ENCODE results near the gene CORO2B. TPM values are rescaled to one million over a fixed set of nuclear protein-coding genes. Genes with fewer than 3 reads are reported as not detected.

CORO2B gene
- polyA plus RNA-seq, 1 of the 3 experiments (the other 2 are of a cell fraction): 3.6 TPM

DNA sequence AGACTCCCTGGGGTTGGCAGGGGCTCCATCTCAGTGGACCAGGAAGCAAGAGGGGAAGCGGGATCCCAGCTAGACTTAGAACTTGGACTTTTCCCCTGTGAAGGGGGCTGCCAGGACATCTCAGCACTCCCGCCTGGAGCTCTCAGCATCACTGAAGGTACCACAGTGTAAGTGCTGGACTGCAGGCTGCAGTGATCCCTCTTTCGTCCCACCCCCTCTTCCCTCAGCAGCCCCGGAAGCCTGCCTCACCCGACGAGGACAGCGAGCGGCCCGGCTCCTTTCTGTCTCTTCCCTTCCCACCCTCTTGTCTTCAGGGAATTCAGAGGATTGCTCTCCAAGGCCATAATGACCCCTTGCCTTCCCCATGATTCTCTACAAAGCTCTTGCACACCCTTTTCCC, 147.5 kb downstream of the CORO2B start:
- CTCF ChIA-PET: interaction anchor here (1.3 to 8.6 kb wide), 3 partner anchors 11 to 199 kb away, joined by 4 to 90 read pairs (median 6); no protein-coding TSS in a partner anchor
- no peak for DNase-seq

DNA sequence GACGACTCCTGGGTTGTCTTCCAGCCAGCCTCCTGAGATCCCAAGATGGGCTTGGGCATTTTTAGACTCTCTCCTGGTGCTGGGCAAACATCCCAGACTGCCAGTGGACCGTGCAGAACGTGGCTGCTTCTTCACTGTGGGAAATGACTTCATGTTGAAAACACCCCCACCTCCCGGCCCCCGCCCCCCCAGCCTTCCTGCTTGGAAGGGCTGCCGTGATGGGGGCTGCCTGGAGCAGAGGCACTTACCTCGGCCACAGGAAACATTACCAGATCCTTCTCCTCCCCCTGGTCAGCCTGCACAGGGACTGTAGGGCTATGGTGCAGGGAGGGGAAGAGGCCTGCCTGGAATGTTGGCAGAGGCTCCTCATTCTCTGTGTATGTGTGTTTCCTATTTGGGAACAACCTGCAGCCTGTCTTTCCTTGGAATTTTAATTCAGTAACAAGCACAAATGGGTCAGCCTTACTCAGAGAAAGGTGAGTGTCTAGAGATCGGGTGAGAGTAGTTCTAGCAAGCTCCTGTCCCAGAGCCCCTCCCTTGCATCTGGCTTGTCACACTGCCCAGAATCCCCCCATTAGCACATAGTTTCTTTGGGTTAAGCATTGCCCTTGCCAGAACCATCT, 151.1 kb downstream of the CORO2B start:
- H3K9me2 ChIP-seq: no peaks in the 10 kb centered on the region
- ChIA-PET CTCF (interaction anchor here (0.9 to 8.6 kb wide), 6 partner anchors 8 to 195 kb away, joined by 3 to 90 read pairs (median 5); no protein-coding TSS in a partner anchor), POLR2A (no interaction called here)
- no peak overlapping the region for H2AFZ ChIP-seq (ENCODE audit: low read depth)
- H3K9me3 ChIP-seq: no peaks in the 10 kb centered on the region
- no peak overlapping the region for H3K4me2 ChIP-seq
- H3F3A ChIP-seq (replicated peaks; ENCODE audit: insufficient read depth): no peaks in the 10 kb centered on the region
- peaks cover 0 to 8% of the 10 kb centered on the region in 2 experiments; a peak in 1 of 4 replicates for H3K4me1 ChIP-seq (ENCODE audit: control insufficient read depth in 1 of 2, insufficient read depth in 2 of 2, low read depth in 1 of 2, low read length in 1 of 2)
- no peaks in the 10 kb centered on the region for H3K79me2 ChIP-seq (ENCODE audit: insufficient read depth)
- no peak overlapping the region for H3K4me3 ChIP-seq (ENCODE audit: low read depth in 2 of 2, low read length in 1 of 2)
- no peaks in the 10 kb centered on the region for H4K20me1 ChIP-seq (ENCODE audit: insufficient read depth)
- H3K36me3 ChIP-seq (replicated peaks in 1 of 2; ENCODE audit: control insufficient read depth in 1 of 2, insufficient read depth in 2 of 2, low read length in 1 of 2): no peaks in the 10 kb centered on the region
- 23% methylated on average over 5 of the region's 8 CpGs for WGBS (ENCODE audit: low lambda C conversion rate)
- TF ChIP-seq RFX5 (IDR thresholded peaks at IDR 0.05; ENCODE audit: low read length): no peak
- TF ChIP-seq TEAD4 (IDR thresholded peaks at IDR 0.05; ENCODE audit: borderline replicate concordance, insufficient read depth): no peak
- no peak for TF ChIP-seq CHD2 (IDR thresholded peaks at IDR 0.05; ENCODE audit: low read length, partially characterized antibody)
- no peak for TF ChIP-seq MEF2A (IDR thresholded peaks at IDR 0.05; ENCODE audit: borderline replicate concordance, low read depth)
- TF ChIP-seq SMC3 (IDR thresholded peaks at IDR 0.05; ENCODE audit: low read depth, low read length): no peak
- no peak for TF ChIP-seq FOSL2 (IDR thresholded peaks at IDR 0.05; ENCODE audit: borderline replicate concordance, low read depth)
- no peak for TF ChIP-seq EZH2phosphoT487 (IDR thresholded peaks at IDR 0.05; ENCODE audit: borderline replicate concordance, low read depth)
- H3K27ac ChIP-seq (ENCODE audit: low read depth in 2 of 2, low read length in 1 of 2): no peak overlapping the region
- no peak overlapping the region for H3K9ac ChIP-seq
- no peaks in the 10 kb centered on the region; the same call in 1 of the 2 replicates for H3K27me3 ChIP-seq (ENCODE audit: insufficient read depth)
- DNase-seq: no peak

More for the DNA sequence above, 147.5 kb downstream of the CORO2B start:
- H3K4me1 ChIP-seq (ENCODE audit: control insufficient read depth in 1 of 2, insufficient read depth in 2 of 2, low read depth in 1 of 2, low read length in 1 of 2): peaks cover 0 to 8% of the 10 kb centered on the region in 2 experiments; a peak in 1 of 4 replicates
- no peak overlapping the region for H3K4me2 ChIP-seq
- H3K27me3 ChIP-seq (ENCODE audit: insufficient read depth): no peaks in the 10 kb centered on the region
- H3K9me3 ChIP-seq: no peaks in the 10 kb centered on the region
- POLR2A ChIA-PET: no interaction called here
- no peaks in the 10 kb centered on the region for H3F3A ChIP-seq (replicated peaks; ENCODE audit: insufficient read depth)
- H4K20me1 ChIP-seq (ENCODE audit: insufficient read depth): no peaks in the 10 kb centered on the region
- no peak for TF ChIP-seq TEAD4 (IDR thresholded peaks at IDR 0.05; ENCODE audit: borderline replicate concordance, insufficient read depth)
- TF ChIP-seq RAD21 (IDR thresholded peaks at IDR 0.05; ENCODE audit: low read length): no peak
- no peak for TF ChIP-seq POLR2AphosphoS5 (IDR thresholded peaks at IDR 0.05; ENCODE audit: low read depth, low read length)
- TF ChIP-seq, protein P1, sequence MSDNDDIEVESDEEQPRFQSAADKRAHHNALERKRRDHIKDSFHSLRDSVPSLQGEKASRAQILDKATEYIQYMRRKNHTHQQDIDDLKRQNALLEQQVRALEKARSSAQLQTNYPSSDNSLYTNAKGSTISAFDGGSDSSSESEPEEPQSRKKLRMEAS (IDR thresholded peaks at IDR 0.05; ENCODE audit: low read depth): no peak
- no peak for TF ChIP-seq FOXJ3 (CRISPR knock-in tag; IDR thresholded peaks at IDR 0.05)
- no peak for TF ChIP-seq SIN3A (IDR thresholded peaks at IDR 0.05; ENCODE audit: borderline replicate concordance, low read depth, low read length)
- TF ChIP-seq, protein P2, sequence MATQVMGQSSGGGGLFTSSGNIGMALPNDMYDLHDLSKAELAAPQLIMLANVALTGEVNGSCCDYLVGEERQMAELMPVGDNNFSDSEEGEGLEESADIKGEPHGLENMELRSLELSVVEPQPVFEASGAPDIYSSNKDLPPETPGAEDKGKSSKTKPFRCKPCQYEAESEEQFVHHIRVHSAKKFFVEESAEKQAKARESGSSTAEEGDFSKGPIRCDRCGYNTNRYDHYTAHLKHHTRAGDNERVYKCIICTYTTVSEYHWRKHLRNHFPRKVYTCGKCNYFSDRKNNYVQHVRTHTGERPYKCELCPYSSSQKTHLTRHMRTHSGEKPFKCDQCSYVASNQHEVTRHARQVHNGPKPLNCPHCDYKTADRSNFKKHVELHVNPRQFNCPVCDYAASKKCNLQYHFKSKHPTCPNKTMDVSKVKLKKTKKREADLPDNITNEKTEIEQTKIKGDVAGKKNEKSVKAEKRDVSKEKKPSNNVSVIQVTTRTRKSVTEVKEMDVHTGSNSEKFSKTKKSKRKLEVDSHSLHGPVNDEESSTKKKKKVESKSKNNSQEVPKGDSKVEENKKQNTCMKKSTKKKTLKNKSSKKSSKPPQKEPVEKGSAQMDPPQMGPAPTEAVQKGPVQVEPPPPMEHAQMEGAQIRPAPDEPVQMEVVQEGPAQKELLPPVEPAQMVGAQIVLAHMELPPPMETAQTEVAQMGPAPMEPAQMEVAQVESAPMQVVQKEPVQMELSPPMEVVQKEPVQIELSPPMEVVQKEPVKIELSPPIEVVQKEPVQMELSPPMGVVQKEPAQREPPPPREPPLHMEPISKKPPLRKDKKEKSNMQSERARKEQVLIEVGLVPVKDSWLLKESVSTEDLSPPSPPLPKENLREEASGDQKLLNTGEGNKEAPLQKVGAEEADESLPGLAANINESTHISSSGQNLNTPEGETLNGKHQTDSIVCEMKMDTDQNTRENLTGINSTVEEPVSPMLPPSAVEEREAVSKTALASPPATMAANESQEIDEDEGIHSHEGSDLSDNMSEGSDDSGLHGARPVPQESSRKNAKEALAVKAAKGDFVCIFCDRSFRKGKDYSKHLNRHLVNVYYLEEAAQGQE (IDR thresholded peaks at IDR 0.05; ENCODE audit: low read depth, low read length): no peak
- no peak for TF ChIP-seq GATA2 (CRISPR knock-in tag; IDR thresholded peaks at IDR 0.05)
- no peak for TF ChIP-seq TCF12 (IDR thresholded peaks at IDR 0.05)
- TF ChIP-seq EP300 (IDR thresholded peaks at IDR 0.05; ENCODE audit: borderline replicate concordance in 1 of 2, low read depth in 1 of 2, low read length in 1 of 2): no peak
- H3K79me2 ChIP-seq (ENCODE audit: insufficient read depth): no peaks in the 10 kb centered on the region
- no peak overlapping the region for H3K9ac ChIP-seq
- 85% methylated on average over 8 of the region's 9 CpGs for WGBS (ENCODE audit: low lambda C conversion rate)
- H3K4me3 ChIP-seq (ENCODE audit: low read depth in 2 of 2, low read length in 1 of 2): no peak overlapping the region
- no peaks in the 10 kb centered on the region for H3K9me2 ChIP-seq
- H2AFZ ChIP-seq (ENCODE audit: low read depth): no peak overlapping the region
- H3K27ac ChIP-seq (ENCODE audit: low read depth in 2 of 2, low read length in 1 of 2): no peak overlapping the region
- H3K36me3 ChIP-seq (replicated peaks in 1 of 2; ENCODE audit: control insufficient read depth in 1 of 2, insufficient read depth in 2 of 2, low read length in 1 of 2): no peaks in the 10 kb centered on the region
